ENCODE results near the gene PLCB1.
"Not testable (repeated sequence)": the region's sequence is repeated elsewhere in the genome, so short reads cannot be mapped to it uniquely, and the experiment has no call there.

PLCB1 gene

GRCh38 chr20:8367689-8368088 is 235.6 kb downstream of the PLCB1 start:
- no peak for DNase-seq (ENCODE audit: low read depth in 2 of 2)

GRCh38 chr20:8368670-8369069 is 236.6 kb downstream of the PLCB1 start:
- DNase-seq (ENCODE audit: low read depth in 2 of 2), result no peak

GRCh38 chr20:8369311-8369710 is 237.2 kb downstream of the PLCB1 start:
- DNase-seq (ENCODE audit: low read depth in 2 of 2), result no peak

GRCh38 chr20:8370774-8371173 is 238.7 kb downstream of the PLCB1 start:
- DNase-seq (ENCODE audit: low read depth in 2 of 2), result no peak

GRCh38 chr20:8372824-8373380 is 240.8 kb downstream of the PLCB1 start:
- DNase-seq (ENCODE audit: low read depth in 2 of 2), result no peak

- no peak for DNase-seq (ENCODE audit: low read depth in 2 of 2)
These were observed 241.5 kb downstream of the PLCB1 start for GRCh38 chr20:8373579-8373978.

GRCh38 chr20:8375898-8376297 is 243.8 kb downstream of the PLCB1 start:
- DNase-seq (ENCODE audit: low read depth in 2 of 2), result no peak

GRCh38 chr20:8376940-8377339 is 244.9 kb downstream of the PLCB1 start:
- no peak for DNase-seq (ENCODE audit: low read depth in 2 of 2)

- not testable (repeated sequence) for DNase-seq (ENCODE audit: low read depth in 2 of 2)
These were observed 247.1 kb downstream of the PLCB1 start for GRCh38 chr20:8379125-8379524.

GRCh38 chr20:8385247-8385646 is 253.2 kb downstream of the PLCB1 start:
- DNase-seq (ENCODE audit: low read depth in 2 of 2), result no peak

- no peak for DNase-seq (ENCODE audit: low read depth in 2 of 2)
These were observed 254.9 kb downstream of the PLCB1 start for GRCh38 chr20:8386991-8387390.

- no peak for DNase-seq (ENCODE audit: low read depth in 2 of 2)
These were observed 256.1 kb downstream of the PLCB1 start for GRCh38 chr20:8388141-8388540.

- no peak for DNase-seq (ENCODE audit: low read depth in 2 of 2)
These were observed 256.6 kb downstream of the PLCB1 start for GRCh38 chr20:8388707-8389106.

GRCh38 chr20:8389381-8390036 is 257.4 kb downstream of the PLCB1 start:
- DNase-seq (ENCODE audit: low read depth in 2 of 2), result no peak

- DNase-seq (ENCODE audit: low read depth in 2 of 2), result no peak
These were observed 258.0 kb downstream of the PLCB1 start for GRCh38 chr20:8390037-8390433.

- no peak for DNase-seq (ENCODE audit: low read depth in 2 of 2)
These were observed 258.4 kb downstream of the PLCB1 start for GRCh38 chr20:8390500-8390899.

- no peak for DNase-seq (ENCODE audit: low read depth in 2 of 2)
These were observed 261.3 kb downstream of the PLCB1 start for GRCh38 chr20:8393381-8393780.

- no peak for DNase-seq (ENCODE audit: low read depth in 2 of 2)
These were observed 262.4 kb downstream of the PLCB1 start for GRCh38 chr20:8394308-8394945.

- DNase-seq (ENCODE audit: low read depth in 2 of 2), result no peak
These were observed 263.9 kb downstream of the PLCB1 start for GRCh38 chr20:8395956-8396355.

- no peak for DNase-seq (ENCODE audit: low read depth in 2 of 2)
These were observed 266.4 kb downstream of the PLCB1 start for GRCh38 chr20:8398263-8399051.

- DNase-seq (ENCODE audit: low read depth in 2 of 2), result no peak
These were observed 267.9 kb downstream of the PLCB1 start for GRCh38 chr20:8399947-8400346.

GRCh38 chr20:8400486-8400885 is 268.4 kb downstream of the PLCB1 start:
- DNase-seq (ENCODE audit: low read depth in 2 of 2), result no peak

- DNase-seq (ENCODE audit: low read depth in 2 of 2), result no peak
These were observed 269.5 kb downstream of the PLCB1 start for GRCh38 chr20:8401556-8401955.

Data from stimulated activated CD8-positive, alpha-beta memory T cell treated with anti-CD3 and anti-CD28 coated beads, Interleukin-2, amount 100 ng/mL, for 1 hour (primary cell).